HFF-Myc (cell line): Measurements from ENCODE around the gene TEK.

ENCODE experiments used
- DNase-seq: peaks from one replicate; pipeline ENCODE4 v3.0.0-alpha.2; 2011; ENCODE audit warnings: low read depth; ENCODE audit errors: extremely low read depth
- H3K4me3 ChIP-seq: replicated peaks from 2 replicates; pipeline ENCODE4 v1.5.1; 2011; ENCODE audit warnings: low read depth, mild to moderate bottlenecking, control low read depth, low read length
- CTCF ChIP-seq: IDR thresholded peaks from 2 replicates; pipeline ENCODE4 v1.5.1; 2012; ENCODE audit warnings: mild to moderate bottlenecking, low read depth, low read length, control low read depth; ENCODE audit errors: missing control alignments

Gene TEK

GRCh38 chr9:27094640-27095298, 14.3 kb upstream of the TEK start:
- no peak overlapping the region for H3K4me3 ChIP-seq
- DNase-seq: no peak
- TF ChIP-seq CTCF: no peak

- DNase-seq: no peak
- no peak for TF ChIP-seq CTCF
- no peak overlapping the region for H3K4me3 ChIP-seq
Measured at GRCh38 chr9:27107241-27107640, 1.8 kb upstream of the TEK start.

DNA sequence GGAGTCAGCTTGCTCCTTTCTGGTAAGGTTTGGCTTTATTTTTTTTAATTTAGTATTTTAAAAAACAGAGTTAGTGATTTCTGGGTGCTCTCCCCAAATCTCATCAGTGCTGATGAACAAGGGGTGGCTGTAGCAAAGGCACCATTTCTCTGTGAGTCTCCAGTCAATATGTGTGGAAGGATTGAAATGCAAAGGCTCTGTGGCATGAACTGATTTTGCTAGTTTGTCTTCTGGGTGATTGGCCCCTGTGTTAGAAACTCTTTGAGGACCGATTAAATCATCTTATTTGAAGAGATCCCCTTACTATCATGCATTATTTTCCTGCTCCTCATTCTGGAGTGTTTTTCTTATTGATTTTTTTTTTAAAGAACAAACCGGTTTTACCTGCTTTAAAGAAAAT, 596 bp downstream of the TEK start:
- TF ChIP-seq CTCF: no peak
- no peak overlapping the region for H3K4me3 ChIP-seq
- DNase-seq: no peak

GRCh38 chr9:27110181-27110580, 1.2 kb downstream of the TEK start:
- no peak for DNase-seq
- TF ChIP-seq CTCF: no peak
- H3K4me3 ChIP-seq: no peak overlapping the region

- TF ChIP-seq CTCF: no peak
- DNase-seq: no peak
- no peak overlapping the region for H3K4me3 ChIP-seq
Measured at GRCh38 chr9:27112235-27112634, 3.2 kb downstream of the TEK start.

DNA sequence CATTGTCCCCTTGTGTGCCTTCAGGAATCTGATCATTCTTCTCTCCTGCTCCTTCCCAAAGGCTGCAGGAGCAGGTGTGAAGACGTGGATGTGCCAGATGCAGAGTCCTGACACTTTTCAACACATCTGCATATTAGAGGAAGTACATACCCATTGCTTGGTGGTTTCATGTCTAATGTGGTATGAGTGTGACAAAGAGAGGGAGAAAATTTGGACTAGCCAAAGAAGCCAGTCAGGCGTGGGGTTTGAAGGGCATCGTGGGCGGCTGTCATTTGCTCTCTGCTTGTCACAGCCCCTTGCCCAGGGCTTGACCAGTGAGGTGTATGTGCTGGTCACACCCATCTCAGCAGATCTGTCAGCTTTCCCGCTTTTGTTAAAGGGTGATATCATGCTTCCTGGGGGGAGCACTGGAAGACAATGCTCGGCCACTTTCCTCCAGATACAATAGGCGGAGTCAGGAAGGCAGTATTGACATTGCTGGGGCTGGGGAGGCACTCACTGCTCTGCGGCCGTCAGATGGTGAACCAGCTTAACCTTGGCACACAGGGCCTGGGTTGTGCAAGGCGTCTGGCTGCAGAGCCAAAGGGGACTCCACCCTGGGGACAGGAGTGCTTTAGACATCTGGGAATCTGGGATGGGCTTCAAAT, 8.6 kb downstream of the TEK start:
- DNase-seq: no peak
- no peak overlapping the region for H3K4me3 ChIP-seq
- TF ChIP-seq CTCF: no peak
